Uterus (tissue), 4 donors: ENCODE results near the gene CEP63. TPM values are rescaled to one million over a fixed set of nuclear protein-coding genes. Genes with fewer than 3 reads are reported as not detected.
"Not testable (repeated sequence)": the region's sequence is repeated elsewhere in the genome, so short reads cannot be mapped to it uniquely, and the experiment has no call there.

ENCODE experiments used
- DNase-seq, 2 donors: peaks; one replicate each; pipeline ENCODE4 v3.0.0-alpha.2; 2019 to 2020
- H3K27ac ChIP-seq, 2 donors: fragments of 200-600 bp; sonication (generic); 1 replicate in 1 of 2; 2 replicates in 1 of 2; pipeline ENCODE4 v1.5.1; 2016 to 2018
- H3K27me3 ChIP-seq, 2 donors: fragments of 200-600 bp; sonication (generic); one replicate each; pipeline ENCODE4 v1.5.1; 2018 to 2019; ENCODE audit warnings: control low read depth in 1 of 2
- H3K36me3 ChIP-seq, 2 donors: fragments of 200-600 bp; sonication (generic); one replicate each; pipeline ENCODE4 v1.5.1; 2019; ENCODE audit warnings: control low read depth in 1 of 2
- H3K4me1 ChIP-seq, 2 donors: fragments of 200-600 bp; sonication (generic); one replicate each; pipeline ENCODE4 v1.5.1; 2018 to 2019; ENCODE audit warnings: control low read depth in 1 of 2
- H3K4me3 ChIP-seq, 2 donors: fragments of 200-600 bp; sonication (generic); 1 replicate in 1 of 2; 2 replicates in 1 of 2; pipeline ENCODE4 v1.5.1; 2018 to 2019; ENCODE audit warnings: mild to moderate bottlenecking in 1 of 2
- H3K9me3 ChIP-seq, 2 donors: fragments of 200-600 bp; sonication (generic); one replicate each; pipeline ENCODE4 v1.5.1; 2019; ENCODE audit warnings: control low read depth in 1 of 2
- POLR2A ChIP-seq, 2 donors: fragments of 450-650 bp; IDR thresholded peaks; one replicate each; pipeline ENCODE4 v1.6.1; 2016; ENCODE audit warnings: antibody characterized with exemption in 2 of 2, mild to moderate bottlenecking in 1 of 2, moderate library complexity in 1 of 2
- intact Hi-C: fragments of 100-400 bp; cut with DNase I; formaldehyde crosslinking; loops from one replicate; pipeline ENCODE4 v1.15.1; 2023; ENCODE audit warnings: low total_unique reads
- total RNA-seq, 4 donors: library from RNA; depleted of rRNA in 3 of 4; stranded (reverse); fragments of >200 nt in 3 of 4; gene quantifications; one replicate each; pipeline versions ENCODE4 v1.1.0 to v1.2.4, GENCODE V29; 2014 to 2023
- TF ChIP-seq, protein P1 (sequence below), 4 experiments: fragments of 200-600 bp in 2 of 4; fragments of 450-650 bp in 2 of 4; sonication (generic) in 2 of 4; IDR thresholded peaks; one replicate each; pipeline ENCODE4 v1.5.1; 2016 to 2019; ENCODE audit warnings: antibody characterized with exemption in 4 of 4, mild to moderate bottlenecking in 2 of 4, moderate library complexity in 1 of 4
- donor health status: DM: yes; HTN: yes; CAD: no.

Gene CEP63
- total RNA-seq, 4 donors from 2014 or later = 5.9 to 25.5 (median 16.5) TPM

DNA sequence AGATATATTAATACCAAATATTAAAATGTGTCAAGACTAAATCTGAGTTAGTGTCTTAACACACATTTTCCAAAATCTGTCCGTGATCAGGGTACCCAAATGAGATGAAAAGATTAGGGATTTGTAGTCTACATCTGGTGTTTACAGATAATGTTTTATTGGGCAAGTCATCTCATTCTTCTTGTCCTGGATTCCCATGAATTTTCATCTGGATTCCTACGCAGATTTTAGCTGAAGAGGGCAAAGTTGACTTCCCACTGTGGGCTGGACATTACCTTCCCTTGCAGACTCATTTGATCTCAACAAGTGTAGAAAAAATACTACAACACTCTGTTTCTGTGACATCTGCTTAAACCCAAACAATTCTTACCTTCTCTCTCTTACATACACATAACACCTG lies 79.1 kb downstream of the CEP63 start:
- H3K36me3 ChIP-seq = no peaks in the 10 kb centered on the region
- no peak overlapping the region for H3K4me3 ChIP-seq
- DNase-seq = no peak

DNA sequence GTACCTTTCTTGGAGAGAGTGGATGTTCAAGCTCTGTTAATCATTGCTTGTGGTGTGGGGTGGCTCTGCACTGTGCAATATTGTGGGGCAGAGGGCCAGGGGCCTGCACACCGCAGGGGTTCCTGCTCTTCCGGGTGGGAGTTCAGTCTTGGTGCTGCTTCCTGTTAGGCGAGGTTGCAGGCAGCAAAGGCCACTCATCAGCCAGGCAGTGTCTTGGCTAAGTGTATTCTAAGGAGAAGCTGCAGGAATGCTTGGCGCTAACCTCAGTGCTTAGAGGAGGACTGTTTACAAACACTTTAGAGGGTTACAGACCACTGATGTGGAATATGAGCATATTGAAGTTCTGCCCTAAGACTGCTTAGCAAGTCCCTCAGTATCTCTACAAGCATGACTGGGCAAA lies 81.7 kb downstream of the CEP63 start:
- H3K9me3 ChIP-seq = no peaks in the 10 kb centered on the region
- TF ChIP-seq POLR2A (IDR thresholded peaks at IDR 0.05) = no peak
- TF ChIP-seq, protein P1, sequence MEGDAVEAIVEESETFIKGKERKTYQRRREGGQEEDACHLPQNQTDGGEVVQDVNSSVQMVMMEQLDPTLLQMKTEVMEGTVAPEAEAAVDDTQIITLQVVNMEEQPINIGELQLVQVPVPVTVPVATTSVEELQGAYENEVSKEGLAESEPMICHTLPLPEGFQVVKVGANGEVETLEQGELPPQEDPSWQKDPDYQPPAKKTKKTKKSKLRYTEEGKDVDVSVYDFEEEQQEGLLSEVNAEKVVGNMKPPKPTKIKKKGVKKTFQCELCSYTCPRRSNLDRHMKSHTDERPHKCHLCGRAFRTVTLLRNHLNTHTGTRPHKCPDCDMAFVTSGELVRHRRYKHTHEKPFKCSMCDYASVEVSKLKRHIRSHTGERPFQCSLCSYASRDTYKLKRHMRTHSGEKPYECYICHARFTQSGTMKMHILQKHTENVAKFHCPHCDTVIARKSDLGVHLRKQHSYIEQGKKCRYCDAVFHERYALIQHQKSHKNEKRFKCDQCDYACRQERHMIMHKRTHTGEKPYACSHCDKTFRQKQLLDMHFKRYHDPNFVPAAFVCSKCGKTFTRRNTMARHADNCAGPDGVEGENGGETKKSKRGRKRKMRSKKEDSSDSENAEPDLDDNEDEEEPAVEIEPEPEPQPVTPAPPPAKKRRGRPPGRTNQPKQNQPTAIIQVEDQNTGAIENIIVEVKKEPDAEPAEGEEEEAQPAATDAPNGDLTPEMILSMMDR (IDR thresholded peaks at IDR 0.05) = no peak
- H3K27ac ChIP-seq = no peak overlapping the region
- no peaks in the 10 kb centered on the region for H3K4me1 ChIP-seq
- no peak overlapping the region for H3K4me3 ChIP-seq
- DNase-seq = no peak
- intact Hi-C loops = no loop called here
- H3K36me3 ChIP-seq = no peaks in the 10 kb centered on the region
- H3K27me3 ChIP-seq = no peaks in the 10 kb centered on the region

More for the DNA sequence above, 79.1 kb downstream of the CEP63 start:
- Histone ChIP-seq H3K9me3 (no peaks in the 10 kb centered on the region), H3K27ac (no peak overlapping the region), H3K4me1 (no peaks in the 10 kb centered on the region), H3K27me3 (no peaks in the 10 kb centered on the region)
- intact Hi-C loops = no loop called here
- no peak for TF ChIP-seq POLR2A (IDR thresholded peaks at IDR 0.05)
- TF ChIP-seq, protein P1 (IDR thresholded peaks at IDR 0.05) = no peak

DNA sequence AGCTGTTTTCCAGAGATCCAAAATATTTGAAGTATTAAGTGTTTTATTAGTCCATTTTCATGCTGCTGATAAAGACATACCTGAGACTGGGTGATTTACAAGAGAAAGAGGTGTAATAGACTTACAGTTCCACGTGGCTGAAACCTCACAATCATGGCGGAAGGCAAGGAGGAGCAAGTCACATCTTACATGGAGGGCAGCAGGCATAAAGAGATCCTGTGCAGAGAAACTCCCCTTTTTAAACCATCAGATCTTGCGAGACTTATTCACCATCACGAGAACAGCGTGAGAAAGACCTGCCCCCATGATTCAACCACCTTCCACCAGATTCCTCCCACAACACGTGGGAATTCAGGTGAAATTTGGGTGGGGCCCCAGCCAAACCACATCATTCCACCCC lies 82.9 kb downstream of the CEP63 start:
- DNase-seq = no peak
- Histone ChIP-seq H3K27me3 (no peaks in the 10 kb centered on the region), H3K9me3 (no peaks in the 10 kb centered on the region), H3K27ac (no peak overlapping the region), H3K4me3 (no peak overlapping the region), H3K36me3 (no peaks in the 10 kb centered on the region), H3K4me1 (no peaks in the 10 kb centered on the region)
- TF ChIP-seq, protein P1 (IDR thresholded peaks at IDR 0.05) = no peak
- TF ChIP-seq POLR2A (IDR thresholded peaks at IDR 0.05) = no peak
- intact Hi-C loops = no loop called here

DNA sequence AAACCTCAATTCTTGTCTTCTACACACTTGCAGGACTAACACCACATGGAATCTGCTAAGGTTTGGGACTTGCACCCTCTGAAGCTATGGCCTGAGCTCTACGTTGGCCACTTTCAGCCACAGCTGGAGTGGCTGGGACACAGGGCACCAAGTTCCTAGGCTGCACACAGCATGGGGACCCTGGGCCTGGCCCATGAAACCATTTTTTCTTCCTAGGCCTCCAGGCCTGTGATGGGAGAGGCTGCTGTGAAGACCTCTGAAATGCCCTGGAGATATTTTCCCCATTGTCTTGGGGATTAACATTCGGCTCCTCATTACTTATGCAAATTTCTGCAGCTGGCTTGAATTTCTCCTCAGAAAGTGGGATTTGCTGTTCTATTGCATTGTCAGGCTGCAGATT lies 84.0 kb downstream of the CEP63 start:
- H3K36me3 ChIP-seq, H3K27ac ChIP-seq, intact Hi-C loops, DNase-seq, H3K4me1 ChIP-seq, H3K4me3 ChIP-seq, H3K9me3 ChIP-seq, H3K27me3 ChIP-seq: not testable (repeated sequence)

DNA sequence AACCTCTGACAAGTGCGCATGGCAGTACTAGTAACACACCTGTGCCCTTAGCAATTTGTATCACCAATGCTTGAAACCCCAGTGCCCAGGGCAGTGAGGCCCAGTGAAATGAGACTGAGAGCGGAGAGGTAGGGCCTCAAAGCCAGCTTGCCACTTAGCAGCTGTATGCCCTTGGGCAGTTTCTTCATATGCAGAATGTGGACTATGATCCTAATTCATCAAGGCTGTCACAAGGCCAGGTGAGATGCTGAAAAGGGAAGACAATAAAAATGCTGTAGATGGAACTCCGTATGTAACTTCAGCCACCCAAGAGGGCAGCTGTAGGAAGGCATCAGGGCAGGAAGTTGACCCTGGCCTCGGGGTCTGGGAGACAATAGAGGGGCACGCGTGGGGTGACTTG lies 90.6 kb downstream of the CEP63 start:
- intact Hi-C loops = no loop called here
- H3K4me1 ChIP-seq = no peaks in the 10 kb centered on the region
- no peaks in the 10 kb centered on the region for H3K9me3 ChIP-seq
- H3K27me3 ChIP-seq = no peaks in the 10 kb centered on the region
- no peak for TF ChIP-seq POLR2A (IDR thresholded peaks at IDR 0.05)
- TF ChIP-seq, protein P1 (IDR thresholded peaks at IDR 0.05) = no peak
- H3K36me3 ChIP-seq = no peaks in the 10 kb centered on the region
- no peak overlapping the region for H3K4me3 ChIP-seq
- no peak for DNase-seq
- H3K27ac ChIP-seq = no peak overlapping the region

DNA sequence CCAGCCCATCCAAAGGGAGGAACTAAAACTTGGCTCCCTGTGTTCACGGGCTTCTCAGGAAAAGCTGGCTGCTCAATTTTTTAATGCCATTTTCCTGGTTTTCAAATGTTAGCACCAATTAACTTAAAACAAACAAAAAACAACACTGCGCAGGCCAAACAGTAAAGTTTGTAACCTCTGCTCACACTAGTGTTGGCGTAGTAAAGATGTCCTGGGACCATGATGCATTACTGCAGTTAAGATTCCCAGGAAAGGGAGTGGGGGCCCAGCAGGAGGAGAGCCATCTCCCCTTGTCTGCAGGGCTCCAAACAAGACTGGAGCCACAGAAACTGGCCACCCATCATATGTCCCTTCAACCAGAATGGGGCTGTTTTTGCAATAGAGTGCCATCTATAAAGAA lies 91.0 kb downstream of the CEP63 start:
- no peaks in the 10 kb centered on the region for H3K27me3 ChIP-seq
- intact Hi-C loops = no loop called here
- no peak for TF ChIP-seq POLR2A (IDR thresholded peaks at IDR 0.05)
- TF ChIP-seq, protein P1 (IDR thresholded peaks at IDR 0.05) = no peak
- H3K36me3 ChIP-seq = no peaks in the 10 kb centered on the region
- no peak overlapping the region for H3K4me3 ChIP-seq
- H3K4me1 ChIP-seq = no peaks in the 10 kb centered on the region
- no peak overlapping the region for H3K27ac ChIP-seq
- DNase-seq = no peak
- no peaks in the 10 kb centered on the region for H3K9me3 ChIP-seq
